Suprapubic skin (tissue), 4 donors: ENCODE results near the gene TP73.

Experiments
- CTCF ChIP-seq, 2 donors: fragments of 200-600 bp in 1 of 2; fragments of 450-650 bp in 1 of 2; sonication (generic) in 1 of 2; IDR thresholded peaks; one replicate each; pipeline ENCODE4 v1.5.1; 2016 to 2019; ENCODE audit warnings: antibody characterized with exemption in 2 of 2, mild to moderate bottlenecking in 1 of 2, moderate library complexity in 1 of 2
- EP300 ChIP-seq: sonication (generic); formaldehyde crosslinking; IDR thresholded peaks from one replicate; pipeline ENCODE4 v1.6.1; 2017; ENCODE audit warnings: antibody characterized with exemption
- POLR2A ChIP-seq, 2 donors: fragments of 450-650 bp; IDR thresholded peaks; one replicate each; pipeline ENCODE4 v1.6.1; 2017; ENCODE audit warnings: antibody characterized with exemption in 2 of 2, mild to moderate bottlenecking in 2 of 2, moderate library complexity in 2 of 2
- POLR2AphosphoS5 ChIP-seq, 3 donors: sonication (generic); formaldehyde crosslinking; IDR thresholded peaks; one replicate each; pipeline ENCODE4 v1.6.1; 2017; ENCODE audit warnings: antibody characterized with exemption in 3 of 3

- TF ChIP-seq CTCF (IDR thresholded peaks at IDR 0.05) (no peak), EP300 (no peak), POLR2A (IDR thresholded peaks at IDR 0.05) (no peak), POLR2AphosphoS5 (IDR thresholded peaks at IDR 0.05) (no peak)
These were observed 86.6 kb downstream of the TP73 start for GRCh38 chr1:3738943-3739342.
